Lower lobe of right lung (tissue), 2 donors: ENCODE results near the gene VPS26A. TPM values are rescaled to one million over a fixed set of nuclear protein-coding genes. Genes with fewer than 3 reads are reported as not detected.

Source experiments
- ATAC-seq, 2 donors: fragments of 200-7000 bp; cut with Tn5 transposase; one replicate each; pipeline ENCODE4 v1.9.1; 2020 to 2022; ENCODE audit warnings: mild to moderate bottlenecking in 2 of 2, moderate library complexity in 2 of 2
- DNase-seq: peaks from one replicate; pipeline ENCODE4 v3.0.0-alpha.2; 2020
- H3K27ac ChIP-seq: fragments of 200-600 bp; one replicate; pipeline ENCODE4 v1.8.0; 2022
- H3K27me3 ChIP-seq: fragments of 200-600 bp; one replicate; pipeline ENCODE4 v1.8.0; 2022; ENCODE audit warnings: low read depth
- H3K36me3 ChIP-seq: fragments of 200-600 bp; one replicate; pipeline ENCODE4 v1.8.0; 2022; ENCODE audit warnings: mild to moderate bottlenecking
- H3K4me1 ChIP-seq: fragments of 200-600 bp; one replicate; pipeline ENCODE4 v1.8.0; 2022
- H3K4me3 ChIP-seq: fragments of 200-600 bp; one replicate; pipeline ENCODE4 v1.8.0; 2022; ENCODE audit warnings: mild to moderate bottlenecking
- H3K9me3 ChIP-seq: fragments of 200-600 bp; one replicate; pipeline ENCODE4 v1.8.0; 2022
- CTCF ChIP-seq: fragments of 200-600 bp; IDR thresholded peaks from one replicate; pipeline ENCODE4 v1.8.0; 2022; ENCODE audit warnings: antibody characterized with exemption, mild to moderate bottlenecking
- intact Hi-C: fragments of 100-400 bp; cut with DNase I; formaldehyde crosslinking; loops from one replicate; pipeline ENCODE4 v1.11.0; 2022
- total RNA-seq: library from RNA; stranded (reverse); fragmentation: NEBNext Ultra II Directional; extraction: Animal tissue kit (Norgen Biotek cat#: 25700); gene quantifications from one replicate; pipeline ENCODE4 v1.2.1, GENCODE V29; 2021
- donor health status: DM: no; HTN: yes; CAD: no; lungs with severe emphysema.

The VPS26A gene
- total RNA-seq, 1 donor from 2014 or later, result 51.2 TPM

- Histone ChIP-seq H3K4me3 (peak overlapping the region; percentile 57), H3K27me3 (no peaks in the 10 kb centered on the region), H3K4me1 (peaks cover 58% of the 10 kb centered on the region), H3K27ac (peak overlapping the region; percentile 89), H3K36me3 (no peaks in the 10 kb centered on the region), H3K9me3 (no peaks in the 10 kb centered on the region)
- intact Hi-C loops, result loop anchor here (10.0 kb wide), 1 partner anchor 86 kb away; no protein-coding TSS in a partner anchor
- no peak for ATAC-seq
- no peak for DNase-seq
- TF ChIP-seq CTCF, result no peak
Observed at GRCh38 chr10:69090685-69091084, 33.3 kb upstream of the VPS26A start.

GRCh38 chr10:69091143-69091651, 32.8 kb upstream of the VPS26A start:
- DNase-seq, result no peak
- H3K27ac ChIP-seq, result peak overlapping the region; percentile 89
- no peak for ATAC-seq
- H3K4me1 ChIP-seq, result peaks cover 53% of the 10 kb centered on the region
- no peaks in the 10 kb centered on the region for H3K36me3 ChIP-seq
- peak overlapping the region; percentile 57 for H3K4me3 ChIP-seq
- H3K27me3 ChIP-seq, result no peaks in the 10 kb centered on the region
- H3K9me3 ChIP-seq, result no peaks in the 10 kb centered on the region
- intact Hi-C loops, result loop anchor here (10.0 kb wide), 1 partner anchor 86 kb away; no protein-coding TSS in a partner anchor
- TF ChIP-seq CTCF, result no peak

- H3K4me3 ChIP-seq, result peak overlapping the region; percentile 2
- no peaks in the 10 kb centered on the region for H3K27me3 ChIP-seq
- DNase-seq (peak; percentile 58), ATAC-seq (peak; percentile 80 to 87)
- H3K4me1 ChIP-seq, result peaks cover 49% of the 10 kb centered on the region
- intact Hi-C loops, result loop anchor here (10.0 kb wide), 1 partner anchor 88 kb away; no protein-coding TSS in a partner anchor
- peak; percentile 77 for TF ChIP-seq CTCF
- H3K36me3 ChIP-seq, result peaks cover 8% of the 10 kb centered on the region
- no peaks in the 10 kb centered on the region for H3K9me3 ChIP-seq
- H3K27ac ChIP-seq, result no peak overlapping the region
Observed at GRCh38 chr10:69092959-69093850, 30.8 kb upstream of the VPS26A start.

GRCh38 chr10:69093933-69094332, 30.0 kb upstream of the VPS26A start:
- TF ChIP-seq CTCF, result no peak
- DNase-seq (no peak), ATAC-seq (no peak)
- Histone ChIP-seq H3K4me1 (peaks cover 49% of the 10 kb centered on the region), H3K27me3 (no peaks in the 10 kb centered on the region), H3K9me3 (no peaks in the 10 kb centered on the region), H3K27ac (no peak overlapping the region), H3K36me3 (peaks cover 16% of the 10 kb centered on the region), H3K4me3 (no peak overlapping the region)
- intact Hi-C loops, result loop anchor here (10.0 kb wide), 1 partner anchor 89 kb away; no protein-coding TSS in a partner anchor

- no peak overlapping the region for H3K27ac ChIP-seq
- no peaks in the 10 kb centered on the region for H3K9me3 ChIP-seq
- H3K4me1 ChIP-seq, result peaks cover 51% of the 10 kb centered on the region
- H3K27me3 ChIP-seq, result no peaks in the 10 kb centered on the region
- no peak for DNase-seq
- intact Hi-C loops, result loop anchor here (10.0 kb wide), 1 partner anchor 91 kb away; no protein-coding TSS in a partner anchor
- H3K4me3 ChIP-seq, result no peak overlapping the region
- TF ChIP-seq CTCF, result no peak
- no peak for ATAC-seq
- peaks cover 30% of the 10 kb centered on the region for H3K36me3 ChIP-seq
Observed at GRCh38 chr10:69096045-69096444, 27.9 kb upstream of the VPS26A start.
